WTC11 (cell line): Measurements from ENCODE around the gene PLEKHF1. TPM values are rescaled to one million over a fixed set of nuclear protein-coding genes. Genes with fewer than 3 reads are reported as not detected.

Source experiments
- ATAC-seq: fragments of 200-7000 bp; cut with Tn5 transposase; 2 replicates; pipeline ENCODE4 v1.10.0; 2021; ENCODE audit warnings: mild to moderate bottlenecking, moderate library complexity
- CTCF ChIA-PET: fragments of 300-600 bp; sonication (Branson Sonifier 250); formaldehyde crosslinking; loops from one replicate; lab custom pipeline; 2021; ENCODE audit warnings: antibody characterized with exemption; lab: Charles Lee
- POLR2A ChIA-PET: fragments of 350-600 bp; sonication (Branson Sonifier 250); formaldehyde crosslinking; loops from one replicate; lab custom pipeline; 2021; ENCODE audit warnings: antibody characterized with exemption; lab: Charles Lee
- DNase-seq: peaks from one replicate; pipeline ENCODE4 v3.0.0; 2021; ENCODE audit warnings: low spot score
- H3K27ac Mint-ChIP-seq: 2 replicates; pipeline ENCODE4 v1.8.0; 2021; ENCODE audit warnings: mixed read lengths
- H3K27me3 Mint-ChIP-seq: 2 replicates; pipeline ENCODE4 v1.8.0; 2021; ENCODE audit warnings: low read depth, mild to moderate bottlenecking, moderate library complexity, mixed read lengths
- H3K36me3 Mint-ChIP-seq: 2 replicates; pipeline ENCODE4 v1.8.0; 2021; ENCODE audit warnings: mixed read lengths
- H3K4me1 Mint-ChIP-seq: 2 replicates; pipeline ENCODE4 v1.8.0; 2022; ENCODE audit warnings: mixed read lengths
- H3K4me3 Mint-ChIP-seq: 2 replicates; pipeline ENCODE4 v1.8.0; 2021; ENCODE audit warnings: mild to moderate bottlenecking, moderate library complexity, mixed read lengths
- H3K9me3 Mint-ChIP-seq: 2 replicates; pipeline ENCODE4 v1.8.0; 2021; ENCODE audit warnings: mixed read lengths
- CBFB ChIP-seq: sonication (generic); formaldehyde crosslinking; IDR thresholded peaks from 2 replicates; pipeline ENCODE4 v1.8.1; 2022; ENCODE audit warnings: mild to moderate bottlenecking, low read depth, missing genetic modification reagents
- CREB1 ChIP-seq: sonication (generic); formaldehyde crosslinking; IDR thresholded peaks from 2 replicates; pipeline ENCODE4 v1.8.0; 2023; ENCODE audit warnings: mild to moderate bottlenecking, missing genetic modification reagents
- CREM ChIP-seq: sonication (generic); formaldehyde crosslinking; IDR thresholded peaks from 2 replicates; pipeline ENCODE4 v1.8.1; 2022; ENCODE audit warnings: mild to moderate bottlenecking, missing genetic modification reagents, moderate library complexity
- ELF4 ChIP-seq: sonication (generic); formaldehyde crosslinking; IDR thresholded peaks from 2 replicates; pipeline ENCODE4 v1.8.1; 2022; ENCODE audit warnings: low read depth, mild to moderate bottlenecking, moderate library complexity, missing genetic modification reagents
- ETV6 ChIP-seq: sonication (generic); formaldehyde crosslinking; IDR thresholded peaks from 2 replicates; pipeline ENCODE4 v1.8.1; 2022; ENCODE audit warnings: mild to moderate bottlenecking, missing genetic modification reagents
- GRHL2 ChIP-seq: fragments of 250-450 bp; sonication (Bioruptor Pico); IDR thresholded peaks from 2 replicates; pipeline ENCODE4 v1.8.0; 2022; ENCODE audit warnings: mild to moderate bottlenecking, moderate library complexity; ENCODE audit not compliant: insufficient replicate concordance, severe bottlenecking
- GTF2I ChIP-seq: fragments of 250-450 bp; sonication (Bioruptor Pico); conservative IDR thresholded peaks from 2 replicates; pipeline ENCODE4 v1.4.0; 2021; ENCODE audit warnings: mild to moderate bottlenecking
- NFE2L1 ChIP-seq: sonication (generic); formaldehyde crosslinking; IDR thresholded peaks from 2 replicates; pipeline ENCODE4 v1.8.1; 2023; ENCODE audit warnings: missing genetic modification reagents
- OVOL2 ChIP-seq: fragments of 250-450 bp; sonication (Bioruptor Pico); IDR thresholded peaks from 2 replicates; pipeline ENCODE4 v1.9.0; 2021; ENCODE audit warnings: mild to moderate bottlenecking, borderline replicate concordance
- SMAD4 ChIP-seq: sonication (generic); formaldehyde crosslinking; IDR thresholded peaks from 2 replicates; pipeline ENCODE4 v1.8.0; 2022; ENCODE audit warnings: mild to moderate bottlenecking, missing genetic modification reagents
- SP1 ChIP-seq: sonication (generic); formaldehyde crosslinking; conservative IDR thresholded peaks from 2 replicates; pipeline ENCODE4 v1.8.1; 2022; ENCODE audit warnings: missing genetic modification reagents
- TCF7 ChIP-seq: sonication (generic); formaldehyde crosslinking; IDR thresholded peaks from 2 replicates; pipeline ENCODE4 v1.8.0; 2022; ENCODE audit warnings: mild to moderate bottlenecking, low read depth, missing genetic modification reagents, moderate library complexity
- TEAD4 ChIP-seq: sonication (generic); formaldehyde crosslinking; IDR thresholded peaks from 2 replicates; pipeline ENCODE4 v1.8.0; 2022; ENCODE audit warnings: mild to moderate bottlenecking, missing genetic modification reagents
- ZNF317 ChIP-seq: sonication (generic); formaldehyde crosslinking; IDR thresholded peaks from 2 replicates; pipeline ENCODE4 v1.8.1; 2023; ENCODE audit warnings: low read depth, mild to moderate bottlenecking, moderate library complexity, missing genetic modification reagents, borderline replicate concordance
- ZNF416 ChIP-seq: fragments of 250-450 bp; sonication (Bioruptor Pico); IDR thresholded peaks from 2 replicates; pipeline ENCODE4 v1.9.0; 2021; ENCODE audit warnings: mild to moderate bottlenecking, inconsistent platforms
- ZNF671 ChIP-seq: fragments of 250-450 bp; sonication (Bioruptor Pico); IDR thresholded peaks from 2 replicates; pipeline ENCODE4 v1.8.0; 2021; ENCODE audit warnings: mild to moderate bottlenecking
- total RNA-seq: library from RNA; stranded (reverse); gene quantifications from 3 replicates; pipeline ENCODE4 v1.2.3, GENCODE V29; 2021
- TF ChIP-seq, protein P1 (sequence below): sonication (generic); formaldehyde crosslinking; IDR thresholded peaks from 2 replicates; pipeline ENCODE4 v1.8.1; 2023; ENCODE audit warnings: mild to moderate bottlenecking, moderate library complexity, missing genetic modification reagents
- TF ChIP-seq, protein P2 (sequence below): sonication (generic); formaldehyde crosslinking; IDR thresholded peaks from 2 replicates; pipeline ENCODE4 v1.8.1; 2023; ENCODE audit warnings: mild to moderate bottlenecking, missing genetic modification reagents
- TF ChIP-seq, protein P3 (sequence below): sonication (generic); formaldehyde crosslinking; IDR thresholded peaks from 2 replicates; pipeline ENCODE4 v1.8.1; 2022; ENCODE audit warnings: mild to moderate bottlenecking, missing genetic modification reagents, moderate library complexity, borderline replicate concordance
- TF ChIP-seq, protein P4 (sequence below): fragments of 250-450 bp; sonication (Bioruptor Pico); IDR thresholded peaks from 2 replicates; pipeline ENCODE4 v1.8.0; 2021; ENCODE audit warnings: mild to moderate bottlenecking
- TF ChIP-seq, protein P5 (sequence below): sonication (generic); formaldehyde crosslinking; IDR thresholded peaks from 2 replicates; pipeline ENCODE4 v1.8.0; 2022; ENCODE audit warnings: mild to moderate bottlenecking, missing genetic modification reagents
- TF ChIP-seq, protein P6 (sequence below): sonication (generic); formaldehyde crosslinking; IDR thresholded peaks from 2 replicates; pipeline ENCODE4 v1.8.0; 2022; ENCODE audit warnings: mild to moderate bottlenecking, missing genetic modification reagents
- TF ChIP-seq, protein P7 (sequence below): fragments of 250-450 bp; sonication (Bioruptor Pico); IDR thresholded peaks from 2 replicates; pipeline ENCODE4 v1.9.0; 2021; ENCODE audit warnings: mild to moderate bottlenecking

Gene PLEKHF1
- total RNA-seq, 1 experiment from 2014 or later: 17.9 TPM

DNA sequence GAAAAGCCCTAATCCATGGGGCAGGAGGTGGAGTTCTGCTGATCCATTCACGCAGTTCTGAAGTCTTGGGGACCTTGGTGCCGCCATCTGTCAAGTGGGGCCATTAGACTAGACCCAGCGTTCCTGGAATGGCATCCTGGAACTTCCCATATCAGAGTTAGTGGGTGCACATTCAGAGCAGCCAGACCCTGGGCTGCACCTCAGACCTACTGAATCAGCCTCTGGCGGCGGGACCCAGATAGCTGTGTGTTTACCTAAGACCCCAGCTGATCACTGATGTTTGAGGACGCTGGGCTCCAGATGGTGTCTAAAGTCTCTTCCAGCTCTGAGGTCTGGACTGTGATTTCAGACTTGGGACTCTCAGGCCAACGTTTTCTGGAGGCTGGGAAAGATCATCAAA is 46.4 kb upstream of the PLEKHF1 start:
- H3K27ac Mint-ChIP-seq: no peak overlapping the region
- no peaks in the 10 kb centered on the region for H3K4me1 Mint-ChIP-seq
- DNase-seq (no peak), ATAC-seq (no peak)
- H3K36me3 Mint-ChIP-seq: peaks cover 18% of the 10 kb centered on the region
- CTCF ChIA-PET: interaction anchor here (0.6 to 4.4 kb wide), 5 partner anchors 8 to 407 kb away, joined by 3 to 20 read pairs (median 4); partner anchors contain the start of gene POP4
- no peaks in the 10 kb centered on the region; the same call in 1 of the 2 replicates for H3K27me3 Mint-ChIP-seq
- POLR2A ChIA-PET: no interaction called here
- H3K4me3 Mint-ChIP-seq: no peak overlapping the region
- H3K9me3 Mint-ChIP-seq: no peaks in the 10 kb centered on the region
- TF ChIP-seq, protein P1, sequence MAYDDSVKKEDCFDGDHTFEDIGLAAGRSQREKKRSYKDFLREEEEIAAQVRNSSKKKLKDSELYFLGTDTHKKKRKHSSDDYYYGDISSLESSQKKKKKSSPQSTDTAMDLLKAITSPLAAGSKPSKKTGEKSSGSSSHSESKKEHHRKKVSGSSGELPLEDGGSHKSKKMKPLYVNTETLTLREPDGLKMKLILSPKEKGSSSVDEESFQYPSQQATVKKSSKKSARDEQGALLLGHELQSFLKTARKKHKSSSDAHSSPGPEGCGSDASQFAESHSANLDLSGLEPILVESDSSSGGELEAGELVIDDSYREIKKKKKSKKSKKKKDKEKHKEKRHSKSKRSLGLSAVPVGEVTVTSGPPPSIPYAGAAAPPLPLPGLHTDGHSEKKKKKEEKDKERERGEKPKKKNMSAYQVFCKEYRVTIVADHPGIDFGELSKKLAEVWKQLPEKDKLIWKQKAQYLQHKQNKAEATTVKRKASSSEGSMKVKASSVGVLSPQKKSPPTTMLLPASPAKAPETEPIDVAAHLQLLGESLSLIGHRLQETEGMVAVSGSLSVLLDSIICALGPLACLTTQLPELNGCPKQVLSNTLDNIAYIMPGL (CRISPR knock-in tag): no peak
- TF ChIP-seq ZNF416 (CRISPR knock-in tag) (no peak), ZNF671 (CRISPR knock-in tag) (no peak), CBFB (no peak), ZNF317 (CRISPR knock-in tag) (no peak), GRHL2 (no peak), CREM (CRISPR knock-in tag) (no peak), TCF7 (CRISPR knock-in tag) (no peak), ETV6 (CRISPR knock-in tag) (no peak), OVOL2 (CRISPR knock-in tag) (no peak), GTF2I (CRISPR knock-in tag) (no peak), ELF4 (CRISPR knock-in tag) (no peak), NFE2L1 (CRISPR knock-in tag) (no peak), SMAD4 (CRISPR knock-in tag) (no peak)
- TF ChIP-seq, protein P2, sequence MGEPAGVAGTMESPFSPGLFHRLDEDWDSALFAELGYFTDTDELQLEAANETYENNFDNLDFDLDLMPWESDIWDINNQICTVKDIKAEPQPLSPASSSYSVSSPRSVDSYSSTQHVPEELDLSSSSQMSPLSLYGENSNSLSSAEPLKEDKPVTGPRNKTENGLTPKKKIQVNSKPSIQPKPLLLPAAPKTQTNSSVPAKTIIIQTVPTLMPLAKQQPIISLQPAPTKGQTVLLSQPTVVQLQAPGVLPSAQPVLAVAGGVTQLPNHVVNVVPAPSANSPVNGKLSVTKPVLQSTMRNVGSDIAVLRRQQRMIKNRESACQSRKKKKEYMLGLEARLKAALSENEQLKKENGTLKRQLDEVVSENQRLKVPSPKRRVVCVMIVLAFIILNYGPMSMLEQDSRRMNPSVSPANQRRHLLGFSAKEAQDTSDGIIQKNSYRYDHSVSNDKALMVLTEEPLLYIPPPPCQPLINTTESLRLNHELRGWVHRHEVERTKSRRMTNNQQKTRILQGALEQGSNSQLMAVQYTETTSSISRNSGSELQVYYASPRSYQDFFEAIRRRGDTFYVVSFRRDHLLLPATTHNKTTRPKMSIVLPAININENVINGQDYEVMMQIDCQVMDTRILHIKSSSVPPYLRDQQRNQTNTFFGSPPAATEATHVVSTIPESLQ (CRISPR knock-in tag): no peak
- TF ChIP-seq, protein P3, sequence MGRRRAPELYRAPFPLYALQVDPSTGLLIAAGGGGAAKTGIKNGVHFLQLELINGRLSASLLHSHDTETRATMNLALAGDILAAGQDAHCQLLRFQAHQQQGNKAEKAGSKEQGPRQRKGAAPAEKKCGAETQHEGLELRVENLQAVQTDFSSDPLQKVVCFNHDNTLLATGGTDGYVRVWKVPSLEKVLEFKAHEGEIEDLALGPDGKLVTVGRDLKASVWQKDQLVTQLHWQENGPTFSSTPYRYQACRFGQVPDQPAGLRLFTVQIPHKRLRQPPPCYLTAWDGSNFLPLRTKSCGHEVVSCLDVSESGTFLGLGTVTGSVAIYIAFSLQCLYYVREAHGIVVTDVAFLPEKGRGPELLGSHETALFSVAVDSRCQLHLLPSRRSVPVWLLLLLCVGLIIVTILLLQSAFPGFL (CRISPR knock-in tag): no peak
- TF ChIP-seq, protein P4, sequence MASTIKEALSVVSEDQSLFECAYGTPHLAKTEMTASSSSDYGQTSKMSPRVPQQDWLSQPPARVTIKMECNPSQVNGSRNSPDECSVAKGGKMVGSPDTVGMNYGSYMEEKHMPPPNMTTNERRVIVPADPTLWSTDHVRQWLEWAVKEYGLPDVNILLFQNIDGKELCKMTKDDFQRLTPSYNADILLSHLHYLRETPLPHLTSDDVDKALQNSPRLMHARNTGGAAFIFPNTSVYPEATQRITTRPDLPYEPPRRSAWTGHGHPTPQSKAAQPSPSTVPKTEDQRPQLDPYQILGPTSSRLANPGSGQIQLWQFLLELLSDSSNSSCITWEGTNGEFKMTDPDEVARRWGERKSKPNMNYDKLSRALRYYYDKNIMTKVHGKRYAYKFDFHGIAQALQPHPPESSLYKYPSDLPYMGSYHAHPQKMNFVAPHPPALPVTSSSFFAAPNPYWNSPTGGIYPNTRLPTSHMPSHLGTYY: no peak
- TF ChIP-seq, protein P5, sequence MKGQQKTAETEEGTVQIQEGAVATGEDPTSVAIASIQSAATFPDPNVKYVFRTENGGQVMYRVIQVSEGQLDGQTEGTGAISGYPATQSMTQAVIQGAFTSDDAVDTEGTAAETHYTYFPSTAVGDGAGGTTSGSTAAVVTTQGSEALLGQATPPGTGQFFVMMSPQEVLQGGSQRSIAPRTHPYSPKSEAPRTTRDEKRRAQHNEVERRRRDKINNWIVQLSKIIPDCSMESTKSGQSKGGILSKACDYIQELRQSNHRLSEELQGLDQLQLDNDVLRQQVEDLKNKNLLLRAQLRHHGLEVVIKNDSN (CRISPR knock-in tag): no peak

DNA sequence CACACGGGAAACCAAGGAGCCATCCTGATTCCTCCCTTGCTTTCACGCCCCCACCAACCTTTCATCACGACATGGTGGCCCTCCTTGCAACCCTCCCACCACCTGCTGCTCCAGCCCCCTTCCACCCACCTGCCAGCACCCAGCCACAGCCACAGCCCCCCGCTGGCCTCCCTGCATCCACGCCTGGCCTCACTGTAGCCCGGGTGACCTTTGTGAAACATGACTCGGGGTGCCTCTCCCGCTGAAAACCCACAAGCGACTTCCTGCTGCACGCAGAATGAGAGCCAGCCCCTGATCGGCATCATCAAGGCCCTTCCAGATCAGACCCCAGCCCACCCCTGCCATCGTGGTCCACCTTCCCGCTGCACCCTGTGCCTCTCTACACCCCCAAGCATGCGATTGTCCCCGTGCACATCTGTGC is 44.3 kb upstream of the PLEKHF1 start:
- Mint-ChIP-seq H3K27me3 (no peaks in the 10 kb centered on the region; the same call in 1 of the 2 replicates), H3K9me3 (no peaks in the 10 kb centered on the region), H3K4me3 (no peak overlapping the region), H3K27ac (no peak overlapping the region), H3K4me1 (peaks cover 8% of the 10 kb centered on the region), H3K36me3 (peaks cover 2% of the 10 kb centered on the region; the same call in 1 of the 2 replicates)
- CTCF ChIA-PET: interaction anchor here (1.7 to 4.4 kb wide), 4 partner anchors 10 to 95 kb away, joined by 4 to 20 read pairs (median 12); no protein-coding TSS in a partner anchor
- DNase-seq: no peak
- ATAC-seq: no peak
- POLR2A ChIA-PET: no interaction called here
- no peak for TF ChIP-seq CREB1 (CRISPR knock-in tag)
- no peak for TF ChIP-seq SMAD4 (CRISPR knock-in tag)
- TF ChIP-seq SP1 (CRISPR knock-in tag): no peak
- TF ChIP-seq, protein P6, sequence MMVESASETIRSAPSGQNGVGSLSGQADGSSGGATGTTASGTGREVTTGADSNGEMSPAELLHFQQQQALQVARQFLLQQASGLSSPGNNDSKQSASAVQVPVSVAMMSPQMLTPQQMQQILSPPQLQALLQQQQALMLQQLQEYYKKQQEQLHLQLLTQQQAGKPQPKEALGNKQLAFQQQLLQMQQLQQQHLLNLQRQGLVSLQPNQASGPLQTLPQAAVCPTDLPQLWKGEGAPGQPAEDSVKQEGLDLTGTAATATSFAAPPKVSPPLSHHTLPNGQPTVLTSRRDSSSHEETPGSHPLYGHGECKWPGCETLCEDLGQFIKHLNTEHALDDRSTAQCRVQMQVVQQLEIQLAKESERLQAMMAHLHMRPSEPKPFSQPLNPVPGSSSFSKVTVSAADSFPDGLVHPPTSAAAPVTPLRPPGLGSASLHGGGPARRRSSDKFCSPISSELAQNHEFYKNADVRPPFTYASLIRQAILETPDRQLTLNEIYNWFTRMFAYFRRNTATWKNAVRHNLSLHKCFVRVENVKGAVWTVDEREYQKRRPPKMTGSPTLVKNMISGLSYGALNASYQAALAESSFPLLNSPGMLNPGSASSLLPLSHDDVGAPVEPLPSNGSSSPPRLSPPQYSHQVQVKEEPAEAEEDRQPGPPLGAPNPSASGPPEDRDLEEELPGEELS (CRISPR knock-in tag): no peak
- TF ChIP-seq, protein P7, sequence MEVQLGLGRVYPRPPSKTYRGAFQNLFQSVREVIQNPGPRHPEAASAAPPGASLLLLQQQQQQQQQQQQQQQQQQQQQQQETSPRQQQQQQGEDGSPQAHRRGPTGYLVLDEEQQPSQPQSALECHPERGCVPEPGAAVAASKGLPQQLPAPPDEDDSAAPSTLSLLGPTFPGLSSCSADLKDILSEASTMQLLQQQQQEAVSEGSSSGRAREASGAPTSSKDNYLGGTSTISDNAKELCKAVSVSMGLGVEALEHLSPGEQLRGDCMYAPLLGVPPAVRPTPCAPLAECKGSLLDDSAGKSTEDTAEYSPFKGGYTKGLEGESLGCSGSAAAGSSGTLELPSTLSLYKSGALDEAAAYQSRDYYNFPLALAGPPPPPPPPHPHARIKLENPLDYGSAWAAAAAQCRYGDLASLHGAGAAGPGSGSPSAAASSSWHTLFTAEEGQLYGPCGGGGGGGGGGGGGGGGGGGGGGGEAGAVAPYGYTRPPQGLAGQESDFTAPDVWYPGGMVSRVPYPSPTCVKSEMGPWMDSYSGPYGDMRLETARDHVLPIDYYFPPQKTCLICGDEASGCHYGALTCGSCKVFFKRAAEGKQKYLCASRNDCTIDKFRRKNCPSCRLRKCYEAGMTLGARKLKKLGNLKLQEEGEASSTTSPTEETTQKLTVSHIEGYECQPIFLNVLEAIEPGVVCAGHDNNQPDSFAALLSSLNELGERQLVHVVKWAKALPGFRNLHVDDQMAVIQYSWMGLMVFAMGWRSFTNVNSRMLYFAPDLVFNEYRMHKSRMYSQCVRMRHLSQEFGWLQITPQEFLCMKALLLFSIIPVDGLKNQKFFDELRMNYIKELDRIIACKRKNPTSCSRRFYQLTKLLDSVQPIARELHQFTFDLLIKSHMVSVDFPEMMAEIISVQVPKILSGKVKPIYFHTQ (CRISPR knock-in tag): no peak
- no peak for TF ChIP-seq TEAD4 (CRISPR knock-in tag)
- TF ChIP-seq, protein P5 (CRISPR knock-in tag): no peak
